ENCODE measurements around the gene CAMK2A. TPM values are rescaled to one million over a fixed set of nuclear protein-coding genes. Genes with fewer than 3 reads are reported as not detected.

CAMK2A gene
- polyA plus RNA-seq, 1 experiment, result 0.11 TPM

DNA sequence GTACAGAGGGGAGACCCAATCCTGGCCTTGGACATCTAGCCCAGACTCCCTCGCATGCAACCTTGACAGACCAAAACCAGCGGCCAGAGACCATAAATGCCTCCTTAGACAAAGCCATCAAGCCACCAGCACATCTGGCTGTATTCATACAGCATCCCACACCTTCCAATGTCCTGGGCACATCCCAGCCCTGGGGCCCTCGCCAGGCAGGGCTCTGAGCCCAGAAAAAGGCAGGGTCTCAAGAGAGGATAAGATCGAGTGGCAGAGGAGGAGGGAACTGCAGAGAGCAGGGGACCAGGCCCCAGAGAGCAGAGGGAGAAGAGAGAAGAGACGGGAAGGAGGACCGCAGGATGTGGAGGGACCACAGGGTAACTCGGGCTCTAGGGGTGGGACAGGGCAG, 45.4 kb downstream of the CAMK2A start:
- no peak for DNase-seq (ENCODE audit: low read depth)
- POLR2A ChIA-PET, result no interaction called here
- TF ChIP-seq, protein P1, sequence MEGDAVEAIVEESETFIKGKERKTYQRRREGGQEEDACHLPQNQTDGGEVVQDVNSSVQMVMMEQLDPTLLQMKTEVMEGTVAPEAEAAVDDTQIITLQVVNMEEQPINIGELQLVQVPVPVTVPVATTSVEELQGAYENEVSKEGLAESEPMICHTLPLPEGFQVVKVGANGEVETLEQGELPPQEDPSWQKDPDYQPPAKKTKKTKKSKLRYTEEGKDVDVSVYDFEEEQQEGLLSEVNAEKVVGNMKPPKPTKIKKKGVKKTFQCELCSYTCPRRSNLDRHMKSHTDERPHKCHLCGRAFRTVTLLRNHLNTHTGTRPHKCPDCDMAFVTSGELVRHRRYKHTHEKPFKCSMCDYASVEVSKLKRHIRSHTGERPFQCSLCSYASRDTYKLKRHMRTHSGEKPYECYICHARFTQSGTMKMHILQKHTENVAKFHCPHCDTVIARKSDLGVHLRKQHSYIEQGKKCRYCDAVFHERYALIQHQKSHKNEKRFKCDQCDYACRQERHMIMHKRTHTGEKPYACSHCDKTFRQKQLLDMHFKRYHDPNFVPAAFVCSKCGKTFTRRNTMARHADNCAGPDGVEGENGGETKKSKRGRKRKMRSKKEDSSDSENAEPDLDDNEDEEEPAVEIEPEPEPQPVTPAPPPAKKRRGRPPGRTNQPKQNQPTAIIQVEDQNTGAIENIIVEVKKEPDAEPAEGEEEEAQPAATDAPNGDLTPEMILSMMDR (IDR thresholded peaks at IDR 0.05; ENCODE audit: insufficient read depth, low read depth, low read length), result no peak
- Histone ChIP-seq H3K4me3 (ENCODE audit: low read depth, low read length) (no peak overlapping the region), H3K27me3 (ENCODE audit: control insufficient read depth, insufficient read depth, low read length) (no peaks in the 10 kb centered on the region), H3K36me3 (ENCODE audit: control insufficient read depth, insufficient read depth, low read length) (no peaks in the 10 kb centered on the region)
- CTCF ChIA-PET, result no interaction called here

GRCh38 chr5:150243590-150243989, 46.0 kb downstream of the CAMK2A start:
- DNase-seq (ENCODE audit: low read depth), result no peak
- Histone ChIP-seq H3K36me3 (ENCODE audit: control insufficient read depth, insufficient read depth, low read length) (no peaks in the 10 kb centered on the region), H3K4me3 (ENCODE audit: low read depth, low read length) (no peak overlapping the region), H3K27me3 (ENCODE audit: control insufficient read depth, insufficient read depth, low read length) (no peaks in the 10 kb centered on the region)
- POLR2A ChIA-PET, result no interaction called here
- TF ChIP-seq, protein P1 (IDR thresholded peaks at IDR 0.05; ENCODE audit: insufficient read depth, low read depth, low read length), result no peak
- CTCF ChIA-PET, result no interaction called here

DNA sequence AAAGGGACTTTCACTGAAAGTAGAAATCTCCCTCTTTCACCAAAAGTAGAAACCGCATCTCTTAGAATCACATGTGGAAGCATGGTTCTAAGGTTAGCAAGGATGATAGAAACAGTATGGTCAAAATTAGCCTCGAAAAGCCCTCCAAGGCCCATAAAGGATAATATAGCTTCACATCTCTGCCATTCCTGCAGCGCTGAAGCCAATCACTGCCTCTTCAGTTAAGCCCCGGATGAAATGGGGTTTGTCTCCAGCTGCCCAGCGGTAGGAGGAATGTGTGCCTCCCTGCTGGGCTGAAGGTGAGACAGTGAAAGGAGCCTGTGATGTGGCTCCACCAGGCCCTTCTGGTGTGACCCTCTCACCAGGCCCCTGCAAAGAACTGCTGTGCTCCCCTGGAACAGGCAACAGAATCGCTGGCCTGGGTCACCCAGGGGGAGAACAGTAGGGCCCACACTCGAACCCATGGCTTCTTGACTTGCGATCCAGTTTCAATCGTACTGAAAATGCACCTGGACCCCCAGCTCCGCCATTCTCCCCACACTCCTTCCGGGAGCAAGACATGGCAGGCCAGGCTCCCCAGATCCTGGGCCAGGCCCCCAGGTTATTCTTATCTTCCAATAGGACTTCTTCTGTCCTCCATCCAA, 47.2 kb downstream of the CAMK2A start:
- no peak for DNase-seq (ENCODE audit: low read depth)
- H3K36me3 ChIP-seq (ENCODE audit: control insufficient read depth, insufficient read depth, low read length), result no peaks in the 10 kb centered on the region
- TF ChIP-seq, protein P1 (IDR thresholded peaks at IDR 0.05; ENCODE audit: insufficient read depth, low read depth, low read length), result no peak
- POLR2A ChIA-PET, result no interaction called here
- no peak overlapping the region for H3K4me3 ChIP-seq (ENCODE audit: low read depth, low read length)
- CTCF ChIA-PET, result interaction anchor here (1.0 kb wide), 1 partner anchor 8 kb away, joined by 4 read pairs; no protein-coding TSS in a partner anchor
- no peaks in the 10 kb centered on the region for H3K27me3 ChIP-seq (ENCODE audit: control insufficient read depth, insufficient read depth, low read length)

- TF ChIP-seq, protein P1 (IDR thresholded peaks at IDR 0.05; ENCODE audit: insufficient read depth, low read depth, low read length), result no peak
- ChIA-PET POLR2A (no interaction called here), CTCF (no interaction called here)
- H3K4me3 ChIP-seq (ENCODE audit: low read depth, low read length), result no peak overlapping the region
- no peaks in the 10 kb centered on the region for H3K27me3 ChIP-seq (ENCODE audit: control insufficient read depth, insufficient read depth, low read length)
- no peaks in the 10 kb centered on the region for H3K36me3 ChIP-seq (ENCODE audit: control insufficient read depth, insufficient read depth, low read length)
- no peak for DNase-seq (ENCODE audit: low read depth)
These were observed 48.0 kb downstream of the CAMK2A start for GRCh38 chr5:150241298-150242160.

- Histone ChIP-seq H3K27me3 (ENCODE audit: control insufficient read depth, insufficient read depth, low read length) (no peaks in the 10 kb centered on the region), H3K36me3 (ENCODE audit: control insufficient read depth, insufficient read depth, low read length) (no peaks in the 10 kb centered on the region), H3K4me3 (ENCODE audit: low read depth, low read length) (no peak overlapping the region)
- POLR2A ChIA-PET, result no interaction called here
- TF ChIP-seq, protein P1 (IDR thresholded peaks at IDR 0.05; ENCODE audit: insufficient read depth, low read depth, low read length), result no peak
- no peak for DNase-seq (ENCODE audit: low read depth)
- CTCF ChIA-PET, result interaction anchor here (1.1 kb wide), 1 partner anchor 15 kb away, joined by 3 read pairs; no protein-coding TSS in a partner anchor
These were observed 49.8 kb downstream of the CAMK2A start for GRCh38 chr5:150239794-150240122.

All from BJ (cell line).